HG03108 (cell line): ENCODE results near the gene RNF217.

Experiments
- ATAC-seq: cut with Tn5 transposase; IDR thresholded peaks from one replicate; pipeline ENCODE4 v1.9.1; 2021; ENCODE audit warnings: moderate library complexity; ENCODE audit not compliant: unreplicated experiment

Gene RNF217

GRCh38 chr6:125095580-125096301 lies 133.5 kb downstream of the RNF217 start:
- no peak for ATAC-seq

GRCh38 chr6:125097186-125097585 lies 134.9 kb downstream of the RNF217 start:
- no peak for ATAC-seq

DNA sequence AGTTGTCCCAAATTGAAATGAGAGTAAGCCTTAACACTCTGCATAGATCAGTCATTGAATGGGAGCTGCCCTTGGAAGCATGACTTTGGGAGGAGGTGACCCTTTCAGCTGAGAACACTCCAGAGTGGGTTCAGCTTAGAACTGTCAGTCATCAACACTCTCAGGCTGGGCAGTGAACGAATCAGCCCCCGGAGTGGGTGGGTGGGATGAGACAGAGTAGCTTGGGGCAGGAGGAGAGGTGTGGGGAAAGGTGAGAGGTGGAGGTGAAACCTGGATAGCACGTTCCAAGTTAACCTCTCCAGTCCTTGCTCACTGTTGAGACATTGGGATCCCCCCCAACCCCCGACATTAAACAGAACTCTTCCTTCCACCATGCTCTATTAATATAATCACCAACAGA lies 136.0 kb downstream of the RNF217 start:
- no peak for ATAC-seq

- ATAC-seq = peak; percentile 87
Observed at GRCh38 chr6:125099211-125100073, 137.2 kb downstream of the RNF217 start.

- ATAC-seq = no peak
Observed at GRCh38 chr6:125100074-125100652, 137.9 kb downstream of the RNF217 start.

- no peak for ATAC-seq
Observed at GRCh38 chr6:125101128-125101527, 138.9 kb downstream of the RNF217 start.

DNA sequence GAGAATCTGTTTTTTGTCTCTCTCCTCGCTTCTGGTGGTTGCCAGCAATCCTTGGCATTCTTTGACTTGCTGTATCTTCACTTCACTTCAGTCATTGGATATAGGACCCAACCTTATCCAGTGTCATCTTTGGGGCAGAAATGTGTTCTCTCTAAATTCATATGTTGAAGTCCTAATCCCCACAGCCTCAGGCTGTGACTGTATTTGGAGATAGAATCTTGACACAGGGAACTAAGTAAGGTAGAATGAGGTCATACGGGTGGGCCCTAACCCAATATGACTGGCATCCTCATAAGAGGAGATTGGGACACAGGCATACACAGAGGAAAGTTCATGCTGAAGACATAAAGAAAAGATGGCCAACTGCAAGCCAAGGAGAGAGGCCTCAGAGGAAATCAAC lies 139.4 kb downstream of the RNF217 start:
- ATAC-seq = no peak

- no peak for ATAC-seq
Observed at GRCh38 chr6:125102411-125102810, 140.2 kb downstream of the RNF217 start.

- ATAC-seq = no peak
Observed at GRCh38 chr6:125102891-125103290, 140.7 kb downstream of the RNF217 start.

- ATAC-seq = no peak
Observed at GRCh38 chr6:125104425-125104824, 142.2 kb downstream of the RNF217 start.

DNA sequence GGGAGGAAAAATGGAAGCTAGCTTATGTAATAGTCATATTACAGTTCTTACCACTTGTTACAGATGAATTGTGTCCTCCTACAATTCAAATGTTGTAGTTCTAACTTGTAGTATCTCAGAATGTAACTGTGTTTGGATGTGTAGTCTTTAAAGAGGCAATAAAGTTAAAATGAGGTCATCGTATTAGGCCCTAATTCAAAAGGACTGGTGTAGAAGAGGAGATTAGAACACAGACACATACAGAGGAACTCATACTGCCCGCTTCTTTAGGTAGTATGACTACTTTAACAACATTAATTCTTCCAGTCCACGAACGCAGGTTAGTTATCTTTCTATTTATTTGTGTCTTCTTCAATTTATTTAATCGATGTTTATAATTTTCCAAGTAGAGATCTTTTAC lies 144.8 kb downstream of the RNF217 start:
- no peak for ATAC-seq

GRCh38 chr6:125107896-125108295 lies 145.7 kb downstream of the RNF217 start:
- ATAC-seq = no peak

- ATAC-seq = no peak
Observed at GRCh38 chr6:125110056-125110455, 147.8 kb downstream of the RNF217 start.

DNA sequence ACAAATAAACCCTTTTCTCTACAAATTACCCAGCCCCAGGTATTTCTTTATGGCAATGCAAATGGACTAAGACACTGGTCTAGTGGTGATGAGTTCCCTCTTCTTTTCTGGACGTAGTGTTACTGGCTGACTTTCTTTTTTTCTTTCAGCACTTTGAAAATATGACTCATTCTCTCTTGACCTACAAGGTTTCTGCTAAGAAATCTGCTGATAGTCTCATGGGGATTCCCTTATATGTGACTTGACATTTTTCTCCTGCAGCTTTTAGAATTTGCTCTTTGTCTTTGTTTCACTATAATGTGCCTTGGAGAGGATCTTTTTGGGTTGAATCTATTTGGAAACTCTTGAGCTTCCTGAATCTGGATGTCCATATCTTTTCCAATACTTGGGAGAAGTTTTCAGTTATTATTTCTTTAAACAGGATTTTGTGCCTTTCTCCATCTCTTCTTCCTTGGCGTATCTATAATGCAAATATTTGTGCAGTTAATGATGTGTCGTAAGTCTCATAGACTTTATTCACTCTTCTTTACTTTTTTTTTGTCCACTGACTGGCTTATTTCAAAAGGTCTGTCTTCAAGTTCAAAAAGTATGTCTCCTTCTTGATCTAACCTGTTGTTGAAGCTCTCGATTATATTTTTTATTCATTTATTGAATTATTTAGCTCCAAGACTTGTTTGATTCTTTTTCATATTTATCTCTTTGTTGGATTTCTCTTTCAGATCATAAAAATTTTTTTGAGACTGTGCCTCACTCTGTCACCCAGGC lies 149.2 kb downstream of the RNF217 start:
- ATAC-seq = no peak

DNA sequence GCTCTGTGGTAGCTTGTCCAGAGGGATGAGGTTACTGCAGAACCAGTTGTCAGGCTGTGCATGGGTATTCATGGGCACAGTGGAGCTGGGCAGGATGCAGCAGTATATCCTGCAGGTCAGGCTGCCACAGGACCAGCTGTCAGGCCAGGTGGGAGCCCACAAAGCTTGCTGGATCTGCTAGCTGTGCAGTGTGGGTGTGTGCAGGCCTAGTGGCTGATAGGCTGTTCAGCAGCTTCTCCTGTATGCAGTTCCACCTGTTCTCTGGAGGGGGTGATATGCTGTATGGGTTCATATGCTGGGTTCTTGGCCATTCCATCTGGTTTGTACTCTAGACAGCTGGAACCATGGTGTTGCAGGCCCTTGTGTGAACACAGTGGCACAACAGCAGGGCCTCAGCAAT lies 150.7 kb downstream of the RNF217 start:
- ATAC-seq = no peak

DNA sequence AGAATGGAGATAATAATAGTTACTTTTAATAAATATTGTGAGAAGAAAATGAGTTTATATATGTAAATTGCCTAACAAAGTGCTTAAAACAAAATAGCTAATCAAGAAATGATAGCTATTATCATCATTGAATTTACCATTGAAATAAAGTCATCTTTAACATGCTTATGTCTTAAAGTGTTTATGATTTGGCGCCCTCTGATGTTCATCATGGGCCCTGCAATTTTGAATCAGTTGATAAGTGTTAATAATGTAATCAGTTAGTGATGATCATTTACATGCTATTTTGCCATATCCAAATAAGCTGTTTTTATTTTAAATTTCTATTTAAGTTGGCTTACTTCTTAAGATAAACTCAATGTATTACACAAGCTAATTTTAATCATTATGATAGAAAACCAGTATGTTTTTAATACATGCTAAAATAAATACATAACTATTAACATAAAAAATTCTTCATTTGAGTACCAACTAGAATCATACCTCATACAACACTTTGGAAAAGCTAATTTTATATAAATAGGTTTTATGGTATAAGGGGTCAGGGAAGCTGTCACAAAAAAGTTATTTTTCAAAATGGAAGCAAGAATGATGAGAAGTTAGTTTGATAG lies 152.1 kb downstream of the RNF217 start:
- no peak for ATAC-seq

- no peak for ATAC-seq
Observed at GRCh38 chr6:125116170-125116569, 153.9 kb downstream of the RNF217 start.

DNA sequence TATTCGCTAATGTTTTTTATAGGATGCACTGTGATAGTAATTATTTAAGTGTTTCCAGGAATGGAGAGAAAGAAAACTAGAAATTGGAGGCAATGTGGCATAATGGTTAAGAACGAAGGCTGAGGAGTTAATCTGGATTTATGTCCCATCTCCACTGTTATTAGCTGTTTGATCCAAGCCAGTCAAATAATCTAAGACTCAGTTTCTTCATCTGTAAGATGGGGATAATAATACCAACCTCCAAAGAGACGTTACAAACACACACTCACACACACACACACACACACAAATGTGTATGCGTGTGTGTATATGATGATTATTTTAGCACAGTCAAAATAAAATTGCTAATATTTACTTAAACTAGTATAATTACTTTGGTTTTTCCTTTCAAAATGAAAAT lies 154.5 kb downstream of the RNF217 start:
- ATAC-seq = no peak

DNA sequence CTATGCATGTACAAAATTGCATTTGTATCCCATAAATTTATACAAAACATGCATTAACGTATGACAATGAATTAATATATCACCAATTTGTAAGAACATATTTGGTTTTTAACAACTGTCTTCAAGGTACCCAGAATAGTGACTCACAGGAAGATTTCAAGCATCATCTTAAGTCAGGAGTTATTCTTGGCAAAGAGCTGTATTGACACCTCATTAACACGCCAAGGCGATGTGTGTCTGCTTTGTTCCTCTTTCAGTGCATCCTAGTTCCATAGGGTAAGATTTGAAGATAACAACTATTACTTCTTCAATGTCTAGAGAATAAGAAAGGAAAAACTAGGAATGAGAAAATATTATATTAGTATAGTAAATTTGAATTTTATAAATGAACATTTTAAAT lies 155.6 kb downstream of the RNF217 start:
- ATAC-seq = no peak

GRCh38 chr6:125120054-125120590 lies 157.9 kb downstream of the RNF217 start:
- no peak for ATAC-seq
